K562 (cell line): ENCODE measurements around the gene EEF1A1. TPM values are rescaled to one million over a fixed set of nuclear protein-coding genes. Genes with fewer than 3 reads are reported as not detected.

Experiments used
- ATAC-seq: fragments of 200-7000 bp; cut with Tn5 transposase; 3 replicates; pipeline ENCODE4 v1.9.1; 2020; ENCODE audit warnings: moderate library complexity
- BruUV-seq: library from RNA; stranded (reverse); fragments of 400-500 nt; replicated peaks from 2 replicates; lab custom pipeline; 2021; lab: Mats Ljungman, UMichigan
- CTCF ChIA-PET: fragments of 300-600 bp; formaldehyde crosslinking; extraction: SDS; loops from one replicate; lab custom pipeline; 2021; ENCODE audit warnings: low intra/inter-chr PET ratio; lab: Yijun Ruan, JAX
- POLR2A ChIA-PET: fragments of 300-600, 350-650 bp; sonication (Branson Sonifier 250); formaldehyde crosslinking; extraction: SDS; loops from one replicate; lab custom pipeline; 2021; ENCODE audit warnings: antibody characterized with exemption, inconsistent platforms; lab: Yijun Ruan, JAX
- DNase-seq, 4 experiments: peaks; one replicate each; pipeline versions ENCODE4 v3.0.0 to v3.0.0-alpha.2; 2011 to 2018; ENCODE audit warnings: low spot score in 3 of 4, mixed read lengths in 3 of 4; ENCODE audit errors: extremely low read depth in 1 of 4
- FAIRE-seq: peaks from 2 replicates; lab custom pipeline; 2011; peaks lifted over from hg19 to GRCh38; lab: Jason Lieb, UNC
- H2AFZ ChIP-seq: 2 replicates; pipeline ENCODE4 v1.6.0; 2011; ENCODE audit warnings: low read depth, low read length, control low read depth, inconsistent platforms
- H3K27ac ChIP-seq: fragments of 200-600 bp; 3 replicates; pipeline ENCODE4 v1.8.0; 2011; ENCODE audit warnings: low read depth, mild to moderate bottlenecking, control low read depth, inconsistent platforms, low read length, moderate library complexity, mixed read lengths; ENCODE audit errors: extremely low read depth
- H3K27me3 ChIP-seq, 2 experiments: fragments of 300-600 bp in 1 of 2; 2 replicates in 1 of 2; 3 replicates in 1 of 2; pipeline versions ENCODE4 v1.6.0 to v1.8.0; 2011; ENCODE audit warnings: inconsistent platforms in 2 of 2, low read length in 2 of 2, mild to moderate bottlenecking in 1 of 2, mixed read lengths in 1 of 2, moderate library complexity in 1 of 2; ENCODE audit not compliant: control insufficient read depth in 2 of 2, insufficient read depth in 2 of 2
- H3K36me3 ChIP-seq: fragments of 300-600 bp; 3 replicates; pipeline ENCODE4 v1.8.0; 2011; ENCODE audit warnings: mild to moderate bottlenecking, low read length, inconsistent platforms; ENCODE audit not compliant: control insufficient read depth, insufficient read depth
- H3K4me1 ChIP-seq, 2 experiments: fragments of 200-600 bp in 1 of 2; replicated peaks in 1 of 2; 2 replicates in 1 of 2; 3 replicates in 1 of 2; pipeline versions ENCODE4 v1.5.1 to v1.8.0; 2011; ENCODE audit warnings: inconsistent platforms in 2 of 2, low read length in 2 of 2, mild to moderate bottlenecking in 1 of 2, mixed read lengths in 1 of 2, moderate library complexity in 1 of 2; ENCODE audit not compliant: control insufficient read depth in 2 of 2, insufficient read depth in 2 of 2
- H3K4me2 ChIP-seq: 2 replicates; pipeline ENCODE4 v1.6.1; 2011; ENCODE audit warnings: low read length, control low read depth, inconsistent platforms, mixed read lengths; ENCODE audit not compliant: insufficient read depth
- H3K4me3 ChIP-seq: fragments of 200-600 bp; sonication (generic), shearing (Covaris generic); 2 replicates; pipeline ENCODE4 v1.5.1; 2016; ENCODE audit warnings: control low read depth, inconsistent platforms
- H3K79me2 ChIP-seq: fragments of 200-600 bp; 3 replicates; pipeline ENCODE4 v1.8.0; 2011; ENCODE audit warnings: low read length, inconsistent platforms; ENCODE audit not compliant: control insufficient read depth, insufficient read depth
- H3K9ac ChIP-seq, 2 experiments: 2 replicates each; pipeline versions ENCODE4 v1.6.0 to v1.6.1; 2011; ENCODE audit warnings: low read depth in 2 of 2, low read length in 2 of 2, control low read depth in 1 of 2, inconsistent platforms in 1 of 2, mild to moderate bottlenecking in 1 of 2, mixed read lengths in 1 of 2; ENCODE audit not compliant: insufficient read depth in 1 of 2
- H3K9me1 ChIP-seq: one replicate; pipeline ENCODE4 v1.6.0; 2011; ENCODE audit warnings: inconsistent platforms, mild to moderate bottlenecking, low read length, moderate library complexity; ENCODE audit not compliant: control insufficient read depth, insufficient read depth
- H3K9me3 ChIP-seq: replicated peaks from 2 replicates; pipeline ENCODE4 v1.5.1; 2011; ENCODE audit warnings: low read depth, low read length, inconsistent platforms; ENCODE audit not compliant: control insufficient read depth, insufficient read depth
- H4K20me1 ChIP-seq: replicated peaks from 2 replicates; pipeline ENCODE4 v1.6.1; 2011; ENCODE audit warnings: low read length, inconsistent platforms, mixed read lengths; ENCODE audit not compliant: control insufficient read depth, insufficient read depth
- C11orf30 ChIP-seq: fragments of 450-650 bp; IDR thresholded peaks from 2 replicates; pipeline ENCODE4 v1.6.1; 2016; ENCODE audit warnings: low read depth, mild to moderate bottlenecking
- E2F8 ChIP-seq: fragments of 450-650 bp; IDR thresholded peaks from 2 replicates; pipeline ENCODE4 v1.7.1; 2018; ENCODE audit warnings: mild to moderate bottlenecking, low read depth; ENCODE audit not compliant: partially characterized antibody
- MCM2 ChIP-seq: fragments of 450-650 bp; IDR thresholded peaks from 2 replicates; pipeline ENCODE4 v1.6.1; 2017; ENCODE audit warnings: low read depth, mild to moderate bottlenecking
- MED1 ChIP-seq: sonication (generic); formaldehyde crosslinking; IDR thresholded peaks from 2 replicates; pipeline ENCODE4 v1.8.1; 2023; ENCODE audit warnings: missing genetic modification reagents, borderline replicate concordance
- MXD1 ChIP-seq: fragments of 250-450 bp; sonication (Bioruptor Pico); IDR thresholded peaks from 2 replicates; pipeline ENCODE4 v1.8.0; 2021; ENCODE audit warnings: borderline replicate concordance, mild to moderate bottlenecking, moderate library complexity; ENCODE audit not compliant: poor library complexity, severe bottlenecking
- WHSC1 ChIP-seq: IDR thresholded peaks from one replicate; pipeline ENCODE4 v1.6.1; 2012; ENCODE audit warnings: low read length, control low read depth, inconsistent platforms
- ZNF609 ChIP-seq: sonication (generic); formaldehyde crosslinking; IDR thresholded peaks from 2 replicates; pipeline ENCODE4 v1.8.1; 2023; ENCODE audit warnings: missing genetic modification reagents, mild to moderate bottlenecking, borderline replicate concordance
- WGBS: fragments of 100-300 bp; shearing (Covaris generic); methylation state at CpG from one replicate; pipeline ENCODE4 v1.1.6; 2016; ENCODE audit warnings: low coverage, mixed read lengths; ENCODE audit not compliant: insufficient coverage; ENCODE audit errors: missing lambda C conversion rate; 5-methylcytosine and 5-hydroxymethylcytosine counted together
- in situ Hi-C: fragments of 300-500 bp; cut with MboI; formaldehyde crosslinking; loops from 4 replicates; pipeline ENCODE4 v1.15.0; 2018; ENCODE audit warnings: inconsistent platforms, mixed read lengths
- intact Hi-C: fragments of 100-400 bp; cut with micrococcal nuclease; formaldehyde crosslinking; loops from 2 replicates; pipeline ENCODE4 v1.14.2; 2022
- polyA plus RNA-seq, 8 experiments: library from polyadenylated mRNA; depleted of rRNA in 4 of 8; stranded (reverse) in 5 of 8; unstranded in 3 of 8; fragments of >200 nt; fragmentation: Nextera tagmentation in 2 of 8; fragmentation: Illumina TruSeq in 1 of 8; extraction: Ambion mirVana in 2 of 8; extraction: Trizol in 1 of 8; gene quantifications; 2 replicates each; pipeline versions ENCODE4 v1.2.1 to v1.2.3, GENCODE V29; 2011 to 2014; ENCODE audit warnings: inconsistent platforms in 1 of 8, missing spikeins in 1 of 8
- total RNA-seq, 7 experiments: library from RNA; depleted of rRNA in 6 of 7; stranded (reverse); fragments of >200 nt in 6 of 7; fragmentation: Illumina TruSeq in 2 of 7; extraction: Trizol in 2 of 7; gene quantifications; 2 replicates each; pipeline versions ENCODE4 v1.2.1 to v1.2.3, GENCODE V29; 2011 to 2021; ENCODE audit warnings: low replicate concordance in 1 of 7

EEF1A1 gene
- total and polyA plus RNA-seq, 9 of the 15 experiments (the other 6 are each of a cell fraction or from before 2014, with no cell fraction given): 6,453 to 17,323 (median 11,082) TPM

GRCh38 chr6:73562558-73562957 is 41.7 kb upstream of the EEF1A1 start (continued):
- TF ChIP-seq E2F8: no peak

GRCh38 chr6:73560853-73561407 is 40.1 kb upstream of the EEF1A1 start:
- Histone ChIP-seq H3K27me3 (no peaks in the 10 kb centered on the region), H3K4me2 (no peak overlapping the region), H4K20me1 (no peaks in the 10 kb centered on the region), H3K9ac (no peak overlapping the region), H3K79me2 (no peaks in the 10 kb centered on the region), H3K4me3 (no peak overlapping the region), H3K36me3 (no peaks in the 10 kb centered on the region), H3K27ac (no peak overlapping the region), H3K9me3 (no peaks in the 10 kb centered on the region), H3K9me1 (no peaks in the 10 kb centered on the region), H3K4me1 (peaks cover 0 to 14% of the 10 kb centered on the region in 2 experiments; a peak in 4 of 5 replicates), H2AFZ (no peak overlapping the region)
- 84% methylated on average over 8 of the region's 9 CpGs for WGBS
- no peak for ATAC-seq
- BruUV-seq: no TSS peak
- ChIA-PET CTCF (no interaction called here), POLR2A (interaction anchor here (0.6 to 1.4 kb wide), 4 partner anchors 39 to 98 kb away, joined by 3 to 5 read pairs (median 3); partner anchors contain the start of gene EEF1A1)
- FAIRE-seq: no peak
- TF ChIP-seq MCM2: no peak
- no peak for TF ChIP-seq MXD1
- no peak for TF ChIP-seq C11orf30
- TF ChIP-seq WHSC1: no peak
- no peak for TF ChIP-seq ZNF609 (CRISPR knock-in tag)
- TF ChIP-seq MED1: no peak
- in situ Hi-C loops: no loop called here
- intact Hi-C loops: no loop called here
- DNase-seq: no peak
